HEK293 (cell line): Measurements from ENCODE around the gene SLC4A11.

Experiments
- CTCF ChIA-PET: fragments of 350-600 bp; formaldehyde crosslinking; extraction: SDS; loops from one replicate; lab custom pipeline; 2021; ENCODE audit warnings: antibody characterized with exemption; lab: Yijun Ruan, JAX
- POLR2A ChIA-PET: fragments of 300-600 bp; formaldehyde crosslinking; extraction: SDS; loops from one replicate; lab custom pipeline; 2020; ENCODE audit warnings: antibody characterized with exemption, inconsistent platforms; lab: Yijun Ruan, JAX
- H3K27ac ChIP-seq: fragments of 200-500 bp; sonication (Bioruptor generic); 2 replicates; pipeline ENCODE4 v1.5.1; 2014; ENCODE audit warnings: low read depth, low read length, control low read depth, inconsistent platforms; ENCODE audit errors: extremely low read depth
- H3K36me3 ChIP-seq, 2 experiments: fragments of 200-500 bp in 1 of 2; sonication (Bioruptor generic) in 1 of 2; 1 replicate in 1 of 2; 2 replicates in 1 of 2; pipeline ENCODE4 v1.5.1; 2014 to 2017; ENCODE audit warnings: inconsistent platforms in 2 of 2, low read length in 2 of 2; ENCODE audit not compliant: control insufficient read depth in 2 of 2, insufficient read depth in 1 of 2
- H3K4me1 ChIP-seq: fragments of 200-500 bp; sonication (Bioruptor generic); 2 replicates; pipeline ENCODE4 v1.5.1; 2014; ENCODE audit warnings: mild to moderate bottlenecking, low read length, inconsistent platforms; ENCODE audit not compliant: control insufficient read depth, insufficient read depth
- H3K4me3 ChIP-seq: 2 replicates; pipeline ENCODE4 v1.5.1; 2011; ENCODE audit warnings: low read depth, mild to moderate bottlenecking, control low read depth, low read length, moderate library complexity
- H3K9me3 ChIP-seq: fragments of 200-500 bp; sonication (Bioruptor generic); 2 replicates; pipeline ENCODE4 v1.5.1; 2014; ENCODE audit warnings: low read depth, low read length, inconsistent platforms; ENCODE audit not compliant: control insufficient read depth, insufficient read depth
- EGR2 ChIP-seq: fragments of 450-650 bp; formaldehyde crosslinking; IDR thresholded peaks from 2 replicates; pipeline ENCODE4 v1.5.1; 2016; ENCODE audit warnings: low read depth, missing biosample characterization, missing genetic modification characterization
- HOXC10 ChIP-seq: sonication (generic); formaldehyde crosslinking; IDR thresholded peaks from 2 replicates; pipeline ENCODE4 v1.8.1; 2023; ENCODE audit warnings: mild to moderate bottlenecking, missing genetic modification reagents
- KLF1 ChIP-seq: fragments of 450-650 bp; formaldehyde crosslinking; IDR thresholded peaks from 2 replicates; pipeline ENCODE4 v1.5.1; 2016; ENCODE audit warnings: missing biosample characterization, missing genetic modification characterization
- KLF10 ChIP-seq: fragments of 450-650 bp; IDR thresholded peaks from 2 replicates; pipeline ENCODE4 v1.5.1; 2018; ENCODE audit warnings: missing biosample characterization, mild to moderate bottlenecking, missing genetic modification characterization
- KLF17 ChIP-seq: fragments of 450-650 bp; formaldehyde crosslinking; IDR thresholded peaks from 2 replicates; pipeline ENCODE4 v1.5.1; 2016; ENCODE audit warnings: missing biosample characterization, missing genetic modification characterization
- PBX3 ChIP-seq: sonication (generic); formaldehyde crosslinking; IDR thresholded peaks from 2 replicates; pipeline ENCODE4 v1.8.1; 2022; ENCODE audit warnings: mild to moderate bottlenecking, moderate library complexity, missing genetic modification reagents
- ZBTB11 ChIP-seq: fragments of 450-650 bp; formaldehyde crosslinking; conservative IDR thresholded peaks from 2 replicates; pipeline ENCODE4 v1.5.1; 2016; ENCODE audit warnings: low read depth, missing biosample characterization, missing genetic modification characterization
- ZBTB7A ChIP-seq: fragments of 450-650 bp; formaldehyde crosslinking; IDR thresholded peaks from 2 replicates; pipeline ENCODE4 v1.5.1; 2016; ENCODE audit warnings: low read depth, missing biosample characterization, missing genetic modification characterization
- ZFHX2 ChIP-seq: fragments of 450-650 bp; formaldehyde crosslinking; conservative IDR thresholded peaks from 2 replicates; pipeline ENCODE4 v1.5.1; 2016; ENCODE audit warnings: missing biosample characterization, missing genetic modification characterization
- ZNF132 ChIP-seq: fragments of 450-650 bp; formaldehyde crosslinking; IDR thresholded peaks from 2 replicates; pipeline ENCODE4 v1.5.1; 2017; ENCODE audit warnings: missing biosample characterization, missing genetic modification characterization, borderline replicate concordance
- ZNF214 ChIP-seq: fragments of 450-650 bp; formaldehyde crosslinking; IDR thresholded peaks from 2 replicates; pipeline ENCODE4 v1.5.1; 2017; ENCODE audit warnings: missing biosample characterization, mild to moderate bottlenecking, missing genetic modification characterization, borderline replicate concordance
- ZNF341 ChIP-seq: fragments of 450-650 bp; formaldehyde crosslinking; IDR thresholded peaks from 2 replicates; pipeline ENCODE4; 2016; ENCODE audit warnings: low read depth, missing biosample characterization, missing genetic modification characterization
- ZNF362 ChIP-seq: fragments of 450-650 bp; formaldehyde crosslinking; IDR thresholded peaks from 2 replicates; pipeline ENCODE4 v1.5.1; 2016; ENCODE audit warnings: missing biosample characterization, missing genetic modification characterization
- ZNF48 ChIP-seq: fragments of 450-650 bp; formaldehyde crosslinking; IDR thresholded peaks from 2 replicates; pipeline ENCODE4 v1.5.1; 2016; ENCODE audit warnings: missing biosample characterization, missing genetic modification characterization
- ZNF514 ChIP-seq: fragments of 450-650 bp; formaldehyde crosslinking; IDR thresholded peaks from 2 replicates; pipeline ENCODE4 v1.5.1; 2016; ENCODE audit warnings: missing biosample characterization, missing genetic modification characterization
- ZNF561 ChIP-seq: fragments of 450-650 bp; IDR thresholded peaks from 2 replicates; pipeline ENCODE4 v1.5.1; 2018; ENCODE audit warnings: missing biosample characterization, missing genetic modification characterization, borderline replicate concordance
- ZNF623 ChIP-seq: fragments of 450-650 bp; formaldehyde crosslinking; IDR thresholded peaks from 2 replicates; pipeline ENCODE4 v1.5.1; 2016; ENCODE audit warnings: missing biosample characterization, missing genetic modification characterization
- ZNF677 ChIP-seq: fragments of 450-650 bp; IDR thresholded peaks from 2 replicates; pipeline ENCODE4 v1.5.0; 2018; ENCODE audit warnings: missing biosample characterization, mild to moderate bottlenecking, missing genetic modification characterization, moderate library complexity
- ZSCAN5A ChIP-seq: fragments of 450-650 bp; formaldehyde crosslinking; IDR thresholded peaks from 2 replicates; pipeline ENCODE4 v1.5.1; 2016; ENCODE audit warnings: missing biosample characterization, missing genetic modification characterization
- ZXDB ChIP-seq: fragments of 450-650 bp; formaldehyde crosslinking; IDR thresholded peaks from 2 replicates; pipeline ENCODE4 v1.5.1; 2016; ENCODE audit warnings: missing biosample characterization, missing genetic modification characterization

The SLC4A11 gene

GRCh38 chr20:3229158-3229557 is 9.8 kb downstream of the SLC4A11 start:
- POLR2A ChIA-PET: no interaction called here
- TF ChIP-seq ZNF132 (no peak), ZNF623 (tag by site-specific recombination) (no peak), ZNF514 (tag by site-specific recombination) (no peak), ZNF48 (tag by site-specific recombination) (no peak), KLF17 (no peak), ZSCAN5A (tag by site-specific recombination) (no peak)
- TF ChIP-seq, all 188 proteins: peak for 0
- Histone ChIP-seq H3K4me3 (no peak overlapping the region), H3K27ac (no peak overlapping the region), H3K9me3 (no peaks in the 10 kb centered on the region), H3K36me3 (peaks cover 0 to 14% of the 10 kb centered on the region in 2 experiments; a peak in 1 of 3 replicates), H3K4me1 (no peaks in the 10 kb centered on the region)
- CTCF ChIA-PET: interaction anchor here (0.6 kb wide), 1 partner anchor 17 kb away, joined by 5 read pairs; no protein-coding TSS in a partner anchor

- Histone ChIP-seq H3K4me1 (no peaks in the 10 kb centered on the region), H3K36me3 (peaks cover 0 to 17% of the 10 kb centered on the region in 2 experiments; a peak in 1 of 3 replicates), H3K27ac (no peak overlapping the region), H3K4me3 (no peak overlapping the region), H3K9me3 (no peaks in the 10 kb centered on the region)
- POLR2A ChIA-PET: no interaction called here
- CTCF ChIA-PET: interaction anchor here (1.9 kb wide), 1 partner anchor 10 kb away, joined by 6 read pairs; no protein-coding TSS in a partner anchor
- no peak for TF ChIP-seq ZNF561 (tag by site-specific recombination)
- TF ChIP-seq ZNF341 (tag by site-specific recombination): no peak
- no peak for TF ChIP-seq ZBTB7A (tag by site-specific recombination)
- no peak for TF ChIP-seq ZBTB11 (tag by site-specific recombination)
- TF ChIP-seq ZNF214 (tag by site-specific recombination): no peak
- no peak for TF ChIP-seq HOXC10 (CRISPR knock-in tag)
These were observed 10.3 kb downstream of the SLC4A11 start for GRCh38 chr20:3228750-3229032.

GRCh38 chr20:3227936-3228749 is 10.8 kb downstream of the SLC4A11 start:
- CTCF ChIA-PET: interaction anchor here (1.0 to 1.9 kb wide), 2 partner anchors 9 to 22 kb away, joined by 3 to 6 read pairs; no protein-coding TSS in a partner anchor
- H3K4me1 ChIP-seq: no peaks in the 10 kb centered on the region
- H3K27ac ChIP-seq: no peak overlapping the region
- peaks cover 0 to 22% of the 10 kb centered on the region in 2 experiments; a peak in 1 of 3 replicates for H3K36me3 ChIP-seq
- no peak overlapping the region for H3K4me3 ChIP-seq
- no peaks in the 10 kb centered on the region for H3K9me3 ChIP-seq
- POLR2A ChIA-PET: interaction anchor here (0.5 to 0.9 kb wide), 2 partner anchors 18 to 111 kb away, joined by 3 read pairs; no protein-coding TSS in a partner anchor
- TF ChIP-seq PBX3 (CRISPR knock-in tag) (no peak), ZNF677 (no peak), ZXDB (tag by site-specific recombination) (no peak), ZFHX2 (peak; percentile 82), EGR2 (tag by site-specific recombination) (peak; percentile 71), KLF1 (tag by site-specific recombination) (peak; percentile 95), ZNF623 (tag by site-specific recombination) (no peak), KLF10 (tag by site-specific recombination) (no peak), ZNF362 (tag by site-specific recombination) (no peak)
